HG03095 (cell line): ENCODE data around the gene KRT72.

Experiments used
- ATAC-seq: cut with Tn5 transposase; IDR thresholded peaks from one replicate; pipeline ENCODE4 v1.9.1; 2021; ENCODE audit warnings: moderate library complexity; ENCODE audit not compliant: unreplicated experiment

Gene KRT72

GRCh38 chr12:52551216-52551865 is 49.9 kb downstream of the KRT72 start:
- ATAC-seq: no peak

GRCh38 chr12:52546126-52546525 is 55.1 kb downstream of the KRT72 start:
- ATAC-seq: no peak

- ATAC-seq: no peak
Measured at GRCh38 chr12:52543985-52544883, 57.0 kb downstream of the KRT72 start.

GRCh38 chr12:52542785-52543318 is 58.4 kb downstream of the KRT72 start:
- ATAC-seq: no peak

- no peak for ATAC-seq
Measured at GRCh38 chr12:52542157-52542556, 59.1 kb downstream of the KRT72 start.

GRCh38 chr12:52541709-52542108 is 59.6 kb downstream of the KRT72 start:
- no peak for ATAC-seq

GRCh38 chr12:52540531-52540930 is 60.7 kb downstream of the KRT72 start:
- ATAC-seq: no peak

GRCh38 chr12:52539821-52540173 is 61.5 kb downstream of the KRT72 start:
- ATAC-seq: no peak

GRCh38 chr12:52539083-52539820 is 62.0 kb downstream of the KRT72 start:
- ATAC-seq: no peak

- no peak for ATAC-seq
Measured at GRCh38 chr12:52537101-52537500, 64.2 kb downstream of the KRT72 start.
